Sigmoid colon (tissue), 4 donors: ENCODE results near the gene ACOT4.

Source experiments
- EP300 ChIP-seq, 4 donors: sonication (generic); formaldehyde crosslinking; IDR thresholded peaks; one replicate each; pipeline ENCODE4 v1.6.1; 2017; ENCODE audit warnings: antibody characterized with exemption in 4 of 4
- POLR2A ChIP-seq, 2 donors: fragments of 450-650 bp; IDR thresholded peaks; one replicate each; pipeline ENCODE4 v1.6.1; 2016; ENCODE audit warnings: antibody characterized with exemption in 2 of 2, mild to moderate bottlenecking in 2 of 2, moderate library complexity in 2 of 2
- TF ChIP-seq, protein P1 (sequence below), 4 experiments: fragments of 450-650 bp in 3 of 4; fragments of 200-600 bp in 1 of 4; IDR thresholded peaks; one replicate each; pipeline ENCODE4 v1.5.1; 2016 to 2019; ENCODE audit warnings: antibody characterized with exemption in 4 of 4, mild to moderate bottlenecking in 3 of 4, moderate library complexity in 2 of 4

DNA sequence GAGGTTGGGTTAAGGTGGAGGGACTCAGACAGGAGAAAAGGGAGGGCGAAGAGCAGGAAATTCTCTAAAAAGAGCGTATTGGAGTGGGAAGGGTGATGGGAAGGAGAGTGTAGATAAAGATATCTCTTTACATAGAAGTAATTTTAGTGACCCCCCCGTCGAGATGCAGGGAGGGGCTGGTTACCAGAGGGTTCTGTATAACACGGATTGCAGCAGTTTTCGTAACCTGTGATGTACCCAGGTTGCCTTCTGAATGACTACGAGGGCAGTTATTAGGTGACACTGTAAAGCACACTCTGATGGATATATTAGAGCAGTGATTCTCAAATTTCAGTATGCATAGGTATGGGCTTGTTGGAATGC lies 53.6 kb downstream of the ACOT4 start:
- TF ChIP-seq, protein P1, sequence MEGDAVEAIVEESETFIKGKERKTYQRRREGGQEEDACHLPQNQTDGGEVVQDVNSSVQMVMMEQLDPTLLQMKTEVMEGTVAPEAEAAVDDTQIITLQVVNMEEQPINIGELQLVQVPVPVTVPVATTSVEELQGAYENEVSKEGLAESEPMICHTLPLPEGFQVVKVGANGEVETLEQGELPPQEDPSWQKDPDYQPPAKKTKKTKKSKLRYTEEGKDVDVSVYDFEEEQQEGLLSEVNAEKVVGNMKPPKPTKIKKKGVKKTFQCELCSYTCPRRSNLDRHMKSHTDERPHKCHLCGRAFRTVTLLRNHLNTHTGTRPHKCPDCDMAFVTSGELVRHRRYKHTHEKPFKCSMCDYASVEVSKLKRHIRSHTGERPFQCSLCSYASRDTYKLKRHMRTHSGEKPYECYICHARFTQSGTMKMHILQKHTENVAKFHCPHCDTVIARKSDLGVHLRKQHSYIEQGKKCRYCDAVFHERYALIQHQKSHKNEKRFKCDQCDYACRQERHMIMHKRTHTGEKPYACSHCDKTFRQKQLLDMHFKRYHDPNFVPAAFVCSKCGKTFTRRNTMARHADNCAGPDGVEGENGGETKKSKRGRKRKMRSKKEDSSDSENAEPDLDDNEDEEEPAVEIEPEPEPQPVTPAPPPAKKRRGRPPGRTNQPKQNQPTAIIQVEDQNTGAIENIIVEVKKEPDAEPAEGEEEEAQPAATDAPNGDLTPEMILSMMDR (IDR thresholded peaks at IDR 0.05) = no peak
- no peak for TF ChIP-seq POLR2A (IDR thresholded peaks at IDR 0.05)
- no peak for TF ChIP-seq EP300 (IDR thresholded peaks at IDR 0.05)
